Measurements from ENCODE around the gene STAT5A.

- TF ChIP-seq CTCF (IDR thresholded peaks at IDR 0.05; ENCODE audit: poor library complexity, severe bottlenecking) (no peak), POLR2AphosphoS5 (IDR thresholded peaks at IDR 0.05) (no peak), TAF1 (IDR thresholded peaks at IDR 0.05; ENCODE audit: low read depth) (no peak), SMC3 (conservative IDR thresholded peaks at IDR 0.05; ENCODE audit: poor library complexity) (no peak)
These were observed 21.9 kb downstream of the STAT5A start for GRCh38 chr17:42309986-42310786.
